Glutamatergic neuron (in vitro differentiated cells): ENCODE results near the gene CRIP1. TPM values are rescaled to one million over a fixed set of nuclear protein-coding genes. Genes with fewer than 3 reads are reported as not detected.

Source experiments
- DNase-seq: peaks from one replicate; pipeline ENCODE4 v3.0.0; 2022
- H3K27ac Mint-ChIP-seq: one replicate; pipeline ENCODE4 v1.8.0; 2020; ENCODE audit warnings: mild to moderate bottlenecking, mixed read lengths, inconsistent platforms; ENCODE audit not compliant: unreplicated experiment
- H3K27me3 Mint-ChIP-seq: one replicate; pipeline ENCODE4 v1.8.0; 2020; ENCODE audit warnings: mild to moderate bottlenecking, moderate library complexity, mixed read lengths, inconsistent platforms; ENCODE audit not compliant: unreplicated experiment
- H3K36me3 Mint-ChIP-seq: one replicate; pipeline ENCODE4 v1.8.0; 2020; ENCODE audit warnings: mild to moderate bottlenecking, mixed read lengths, inconsistent platforms; ENCODE audit not compliant: unreplicated experiment
- H3K4me1 Mint-ChIP-seq: one replicate; pipeline ENCODE4 v1.8.0; 2020; ENCODE audit warnings: mild to moderate bottlenecking, low read depth, mixed read lengths, inconsistent platforms; ENCODE audit not compliant: unreplicated experiment
- H3K4me3 Mint-ChIP-seq: one replicate; pipeline ENCODE4 v1.8.0; 2020; ENCODE audit warnings: mild to moderate bottlenecking, mixed read lengths, inconsistent platforms; ENCODE audit not compliant: unreplicated experiment
- H3K9me3 Mint-ChIP-seq: one replicate; pipeline ENCODE4 v1.8.0; 2020; ENCODE audit warnings: mild to moderate bottlenecking, moderate library complexity, mixed read lengths, inconsistent platforms; ENCODE audit not compliant: unreplicated experiment
- CTCF ChIP-seq: fragments of 200-600 bp; sonication (generic); IDR thresholded peaks from one replicate; pipeline ENCODE4 v1.5.0; 2021; ENCODE audit not compliant: partially characterized antibody, unreplicated experiment
- total RNA-seq: library from RNA; stranded (reverse); fragmentation: NEBNext Ultra II Directional; extraction: Animal tissue kit (Norgen Biotek cat#: 25700); gene quantifications from one replicate; pipeline ENCODE4 v1.2.1, GENCODE V29; 2021; ENCODE audit not compliant: unreplicated experiment

Gene CRIP1
- total RNA-seq, 1 donor from 2014 or later, result 49.3 TPM

GRCh38 chr14:105478398-105479251 is 8.1 kb upstream of the CRIP1 start:
- peaks cover 5% of the 10 kb centered on the region for H3K9me3 Mint-ChIP-seq
- H3K27me3 Mint-ChIP-seq, result peaks cover 11% of the 10 kb centered on the region
- peaks cover 5% of the 10 kb centered on the region for H3K4me1 Mint-ChIP-seq
- no peak overlapping the region for H3K4me3 Mint-ChIP-seq
- no peak for DNase-seq
- no peaks in the 10 kb centered on the region for H3K36me3 Mint-ChIP-seq
- H3K27ac Mint-ChIP-seq, result no peak overlapping the region
- no peak for TF ChIP-seq CTCF

DNA sequence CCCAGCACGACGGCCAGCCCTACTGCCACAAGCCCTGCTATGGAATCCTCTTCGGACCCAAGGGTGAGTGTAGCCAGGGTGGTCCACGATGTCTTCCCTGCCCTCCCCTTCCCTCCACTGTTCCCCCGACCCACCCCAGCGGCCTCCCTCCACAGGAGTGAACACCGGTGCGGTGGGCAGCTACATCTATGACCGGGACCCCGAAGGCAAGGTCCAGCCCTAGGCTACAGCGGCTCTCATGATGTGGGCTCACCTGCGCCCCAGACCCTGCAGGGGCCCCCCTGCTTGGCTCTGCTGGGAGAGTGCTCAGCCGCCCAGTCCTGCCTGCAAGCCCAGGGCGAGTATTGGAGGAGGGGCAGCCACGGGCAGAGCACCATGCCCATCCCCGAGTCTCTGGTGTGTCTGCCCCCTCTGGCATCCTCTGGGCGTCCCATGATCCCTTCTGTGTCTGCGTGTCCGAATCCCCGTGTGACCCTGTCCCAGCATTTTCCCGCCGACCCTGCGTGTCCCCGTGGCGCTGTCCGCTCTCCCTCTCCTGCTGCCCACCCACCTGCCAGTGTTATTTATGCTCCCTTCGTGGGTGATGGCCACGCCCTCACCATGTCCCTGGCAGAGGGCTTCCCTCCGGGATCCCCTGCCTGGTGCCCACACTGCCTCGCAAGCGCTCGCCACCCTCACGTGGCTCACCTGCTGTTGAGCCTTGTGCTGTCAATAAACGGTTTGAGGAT is 7.1 kb upstream of the CRIP1 start:
- TF ChIP-seq CTCF, result no peak
- H3K4me3 Mint-ChIP-seq, result no peak overlapping the region
- H3K27ac Mint-ChIP-seq, result no peak overlapping the region
- H3K4me1 Mint-ChIP-seq, result peaks cover 7% of the 10 kb centered on the region
- no peaks in the 10 kb centered on the region for H3K36me3 Mint-ChIP-seq
- peaks cover 15% of the 10 kb centered on the region for H3K27me3 Mint-ChIP-seq
- no peak for DNase-seq
- H3K9me3 Mint-ChIP-seq, result peaks cover 5% of the 10 kb centered on the region

DNA sequence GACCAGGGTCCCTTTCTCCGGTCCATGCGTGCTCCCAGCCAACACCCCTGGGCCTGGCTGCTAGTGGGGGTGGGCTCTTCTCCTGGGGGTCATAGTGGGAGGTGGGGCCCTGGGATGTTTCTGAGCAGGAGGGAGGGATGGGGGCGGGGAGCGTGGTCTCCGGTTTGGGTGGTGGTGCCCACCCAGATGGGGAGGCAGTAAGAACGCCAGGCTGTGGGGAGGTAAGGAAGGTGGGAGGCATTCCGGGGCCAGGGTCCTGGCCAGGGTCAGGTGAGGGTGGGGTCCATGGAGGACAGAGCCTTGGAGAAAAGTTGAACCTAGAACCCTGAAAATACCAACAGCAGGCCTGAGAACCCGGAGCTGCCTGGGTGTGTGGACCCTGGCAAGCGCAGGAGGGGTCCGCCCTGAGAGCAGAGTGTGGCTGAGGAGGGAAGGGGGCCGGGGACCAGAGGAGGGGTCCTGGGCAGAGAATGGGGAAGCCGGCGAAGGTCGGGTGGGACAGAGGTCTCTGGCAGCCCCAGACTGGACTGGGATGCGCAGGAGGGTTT is 6.4 kb upstream of the CRIP1 start:
- H3K4me1 Mint-ChIP-seq, result peaks cover 7% of the 10 kb centered on the region
- peaks cover 5% of the 10 kb centered on the region for H3K9me3 Mint-ChIP-seq
- H3K27me3 Mint-ChIP-seq, result peaks cover 18% of the 10 kb centered on the region
- no peak for TF ChIP-seq CTCF
- no peak overlapping the region for H3K4me3 Mint-ChIP-seq
- DNase-seq, result no peak
- no peaks in the 10 kb centered on the region for H3K36me3 Mint-ChIP-seq
- H3K27ac Mint-ChIP-seq, result no peak overlapping the region

- H3K4me1 Mint-ChIP-seq, result peaks cover 7% of the 10 kb centered on the region
- DNase-seq, result peak; percentile 95
- no peak overlapping the region for H3K4me3 Mint-ChIP-seq
- H3K36me3 Mint-ChIP-seq, result no peaks in the 10 kb centered on the region
- peaks cover 21% of the 10 kb centered on the region for H3K27me3 Mint-ChIP-seq
- H3K9me3 Mint-ChIP-seq, result peaks cover 5% of the 10 kb centered on the region
- peak overlapping the region; percentile 33 for H3K27ac Mint-ChIP-seq
- peak; percentile 99 for TF ChIP-seq CTCF
Measured at GRCh38 chr14:105480807-105481801, 5.6 kb upstream of the CRIP1 start.
